GM18498 (cell line): ENCODE data around the gene PCGF3.
"Not testable (repeated sequence)": the region's sequence is repeated elsewhere in the genome, so short reads cannot be mapped to it uniquely, and the experiment has no call there.

ENCODE experiments used
- ATAC-seq: cut with Tn5 transposase; IDR thresholded peaks from one replicate; pipeline ENCODE4 v1.9.1; 2021; ENCODE audit warnings: mild to moderate bottlenecking, moderate library complexity; ENCODE audit not compliant: unreplicated experiment

PCGF3 gene

DNA sequence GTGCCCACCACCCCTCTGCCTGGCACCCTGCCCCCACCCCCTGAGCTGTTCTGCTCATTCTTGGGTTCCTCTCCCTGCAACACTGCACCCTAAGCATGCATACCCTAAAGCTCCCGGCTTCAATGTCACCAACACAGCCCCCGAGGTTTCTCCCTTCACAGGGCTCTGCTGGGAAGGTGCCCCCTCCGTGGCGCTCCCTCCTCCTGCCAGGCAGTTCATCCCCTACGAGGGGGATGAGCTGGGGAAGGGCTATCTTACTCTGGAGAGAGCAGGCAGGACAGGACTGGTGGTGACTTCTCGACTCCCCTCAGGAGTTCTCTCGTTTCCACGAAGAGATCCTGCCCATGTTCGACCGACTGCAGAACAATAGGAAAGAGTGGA lies 38.1 kb upstream of the PCGF3 start:
- no peak for ATAC-seq

DNA sequence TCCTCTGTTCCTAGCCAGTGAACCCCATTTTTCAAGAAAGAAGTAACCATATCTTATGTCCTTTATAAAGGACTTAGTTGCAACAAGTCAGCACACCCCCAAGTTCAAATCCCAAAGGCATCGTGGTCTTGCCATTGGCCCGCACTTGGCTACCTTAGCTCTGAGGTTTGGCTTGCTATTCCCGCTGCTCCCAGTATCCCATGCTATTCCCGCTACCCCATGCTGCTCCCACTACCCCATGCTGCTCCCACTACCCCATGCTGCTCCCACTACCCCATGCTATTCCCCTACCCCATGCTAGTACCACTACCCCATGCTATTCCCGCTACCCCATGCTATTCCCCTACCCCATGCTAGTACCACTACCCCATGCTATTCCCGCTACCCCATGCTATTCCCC lies 37.4 kb upstream of the PCGF3 start:
- ATAC-seq, result not testable (repeated sequence)

DNA sequence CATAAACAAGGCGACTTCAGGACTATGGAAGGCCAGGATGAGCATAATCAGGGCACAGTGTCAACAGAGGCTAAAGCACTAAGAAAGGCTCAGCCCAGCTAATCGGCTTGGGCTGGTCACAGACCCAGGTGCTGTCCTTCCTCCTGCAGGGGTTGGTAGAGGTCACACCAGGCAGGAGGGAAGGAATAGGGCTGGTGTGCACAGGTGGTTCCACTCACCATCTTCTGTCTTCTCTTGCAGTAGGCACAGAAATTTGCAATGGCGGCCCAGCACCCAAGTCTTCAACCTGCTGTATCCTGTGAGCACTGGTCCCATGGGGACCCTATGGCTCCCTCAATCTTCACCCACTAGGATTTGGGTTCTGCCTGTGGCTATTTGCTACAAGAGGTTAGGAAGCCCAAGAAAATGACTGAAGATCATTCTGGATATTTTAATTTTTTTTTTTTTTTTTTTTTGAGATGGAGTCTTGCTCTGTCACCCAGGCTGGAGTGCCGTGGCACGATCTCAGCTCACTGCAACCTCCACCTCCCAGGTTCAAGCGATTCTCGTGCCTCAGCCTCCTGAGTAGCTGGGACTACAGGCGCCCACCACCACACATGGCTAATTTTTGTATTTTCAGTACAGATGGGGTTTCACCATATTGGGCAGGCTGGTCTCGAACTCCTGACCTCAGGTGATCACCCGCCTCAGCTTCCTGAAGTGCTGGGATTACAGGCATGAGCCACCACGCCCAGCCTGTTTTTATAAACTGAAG lies 35.6 kb upstream of the PCGF3 start:
- not testable (repeated sequence) for ATAC-seq

DNA sequence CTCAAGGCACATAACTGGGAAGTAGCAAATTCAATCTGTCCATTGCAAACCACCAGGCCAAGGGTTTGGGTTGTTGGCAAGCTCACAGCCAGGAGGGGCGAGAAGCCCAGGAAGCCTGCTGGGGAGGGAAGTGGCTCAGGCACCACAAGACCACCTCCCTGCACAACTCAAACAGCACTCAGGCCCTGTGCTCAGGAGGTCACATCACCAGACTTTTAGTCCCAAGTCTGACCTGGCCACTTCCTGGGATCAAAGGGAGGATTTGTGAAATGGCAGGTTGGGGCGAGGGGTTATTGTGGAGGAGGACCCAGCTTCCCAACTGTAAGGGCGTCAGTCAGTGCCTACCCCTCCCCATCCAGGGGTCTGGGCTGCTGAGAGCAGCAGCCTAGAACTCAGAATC lies 33.9 kb upstream of the PCGF3 start:
- ATAC-seq, result no peak

DNA sequence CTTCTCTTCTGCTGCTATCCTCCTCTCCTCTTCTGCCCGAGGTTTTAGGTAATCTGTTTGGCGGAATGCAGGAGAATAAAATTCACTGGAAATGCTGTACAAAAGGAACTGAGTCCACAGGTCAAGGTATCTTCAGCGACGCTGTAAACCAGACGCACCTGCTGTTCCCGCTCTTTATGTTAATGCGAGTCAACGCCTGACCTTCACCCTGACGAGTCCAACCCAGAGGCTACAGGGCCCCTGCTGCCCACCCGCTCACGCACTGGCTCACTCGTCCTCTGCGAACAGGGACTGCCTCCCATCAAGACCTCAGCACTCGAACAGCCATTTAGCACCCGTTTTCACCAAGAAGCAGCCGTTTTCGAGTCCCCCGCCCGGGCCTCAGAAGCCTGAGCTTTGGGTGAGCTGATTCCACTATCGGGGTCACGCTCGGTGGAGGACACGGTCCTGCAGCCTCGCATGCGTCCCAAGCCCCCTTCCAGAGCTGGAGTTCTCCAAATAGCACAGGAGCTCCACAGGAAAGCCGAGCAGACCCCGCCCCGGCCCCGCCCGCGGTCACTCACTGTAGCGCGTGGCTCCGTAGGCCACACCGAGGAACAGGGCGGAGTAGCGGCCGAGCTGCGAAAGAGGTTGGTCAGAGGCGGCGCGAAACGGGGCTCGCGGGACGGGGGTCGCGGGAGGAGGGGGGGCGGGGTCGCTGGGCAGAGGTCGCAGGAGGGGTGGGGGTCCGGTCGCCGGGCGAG lies 32.1 kb upstream of the PCGF3 start:
- ATAC-seq, result no peak

DNA sequence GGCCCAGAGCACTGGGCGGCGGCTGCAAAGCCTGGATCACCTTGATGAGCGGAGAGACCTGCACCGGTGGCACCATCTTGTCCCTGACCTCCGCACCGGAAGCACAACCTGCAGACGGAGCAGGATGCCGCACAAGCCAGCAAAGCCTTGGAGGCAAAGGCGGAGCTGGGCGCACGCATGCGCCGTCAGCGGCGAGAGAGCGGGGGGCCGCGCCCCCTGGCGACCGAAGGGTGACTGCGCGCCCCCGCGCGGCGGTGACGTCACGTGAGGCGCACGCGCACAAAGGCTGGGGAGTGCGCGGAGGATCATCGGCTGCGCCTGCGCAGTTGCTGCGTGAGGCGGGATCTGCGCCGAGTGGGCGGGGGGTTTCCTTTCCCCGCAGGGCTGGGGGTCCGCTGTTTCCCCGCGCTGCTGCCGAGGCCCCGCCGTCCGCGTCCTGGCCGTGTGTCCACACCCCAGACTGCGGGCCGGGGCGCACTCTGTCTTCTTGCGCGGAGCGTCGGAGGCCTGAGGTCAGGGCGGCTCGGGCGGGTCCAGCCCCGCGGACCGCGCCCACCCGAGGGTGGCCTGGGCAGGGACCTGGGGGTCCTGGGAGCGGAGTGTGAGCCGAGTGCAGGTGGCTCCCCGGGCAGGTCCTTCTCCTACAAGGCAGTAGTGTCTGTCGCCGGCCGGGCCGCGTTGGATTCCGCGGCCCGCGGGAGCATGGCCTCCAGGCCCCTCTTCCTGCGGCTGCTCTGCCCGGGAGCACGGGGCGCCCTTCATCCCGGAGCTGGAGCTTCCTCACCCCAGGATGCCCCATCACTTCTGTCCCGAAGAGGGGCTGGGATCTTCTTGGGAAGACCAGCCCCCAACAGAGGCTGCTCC lies 31.2 kb upstream of the PCGF3 start, which contains the start of the genes ATP5ME and MYL5:
Gene ATP5ME, minus strand, starts transcription at position 105 of the 864 bp plus-strand sequence. Its CDS starts 29 bp downstream, at position 76.
Gene MYL5, plus strand, starts transcription at position 371 of the 864 bp plus-strand sequence. CDS start 3,485 bp downstream, outside the sequence.
- peak; percentile 87 for ATAC-seq

DNA sequence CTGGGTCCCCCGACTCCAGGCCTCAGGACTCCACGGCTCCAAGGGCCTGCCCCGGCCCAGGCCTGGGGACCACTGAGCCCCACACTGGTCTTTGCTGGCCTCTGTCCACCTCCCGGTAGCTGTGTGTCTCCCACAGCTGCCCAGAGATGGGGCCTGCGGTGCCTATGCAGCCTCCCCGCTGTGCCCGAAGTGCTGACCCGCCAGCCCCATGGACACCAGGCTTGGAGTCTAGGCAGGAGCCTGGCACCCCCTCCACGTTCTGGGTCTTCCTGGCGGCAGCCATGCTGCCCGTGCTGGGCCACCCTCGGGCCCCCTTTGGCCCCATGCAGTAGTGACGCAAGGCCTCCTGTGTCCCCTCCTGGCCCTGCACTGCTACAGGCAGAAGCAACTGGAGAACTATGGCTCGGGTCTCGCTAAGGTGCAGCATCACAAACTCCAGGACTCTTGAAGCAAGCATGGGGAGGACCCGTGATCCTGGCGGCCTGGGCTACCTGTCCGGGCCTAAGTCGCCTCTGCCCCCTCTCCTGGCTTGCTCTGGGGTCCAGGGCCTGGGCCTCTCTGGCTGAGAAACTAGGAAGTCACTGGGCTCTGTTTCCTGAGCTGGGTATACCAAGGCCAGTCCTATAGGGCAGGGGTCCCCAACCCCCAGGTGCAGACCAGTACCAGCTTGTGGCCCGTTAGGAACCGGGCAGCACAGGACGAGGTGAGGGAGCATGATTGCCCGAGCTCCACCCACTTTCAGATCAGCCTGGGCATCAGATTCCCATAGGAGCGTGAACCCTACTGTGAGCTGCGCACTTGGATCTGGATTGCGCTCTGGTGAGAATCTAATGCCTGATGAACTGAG lies 30.4 kb upstream of the PCGF3 start:
- peak; percentile 14 for ATAC-seq

DNA sequence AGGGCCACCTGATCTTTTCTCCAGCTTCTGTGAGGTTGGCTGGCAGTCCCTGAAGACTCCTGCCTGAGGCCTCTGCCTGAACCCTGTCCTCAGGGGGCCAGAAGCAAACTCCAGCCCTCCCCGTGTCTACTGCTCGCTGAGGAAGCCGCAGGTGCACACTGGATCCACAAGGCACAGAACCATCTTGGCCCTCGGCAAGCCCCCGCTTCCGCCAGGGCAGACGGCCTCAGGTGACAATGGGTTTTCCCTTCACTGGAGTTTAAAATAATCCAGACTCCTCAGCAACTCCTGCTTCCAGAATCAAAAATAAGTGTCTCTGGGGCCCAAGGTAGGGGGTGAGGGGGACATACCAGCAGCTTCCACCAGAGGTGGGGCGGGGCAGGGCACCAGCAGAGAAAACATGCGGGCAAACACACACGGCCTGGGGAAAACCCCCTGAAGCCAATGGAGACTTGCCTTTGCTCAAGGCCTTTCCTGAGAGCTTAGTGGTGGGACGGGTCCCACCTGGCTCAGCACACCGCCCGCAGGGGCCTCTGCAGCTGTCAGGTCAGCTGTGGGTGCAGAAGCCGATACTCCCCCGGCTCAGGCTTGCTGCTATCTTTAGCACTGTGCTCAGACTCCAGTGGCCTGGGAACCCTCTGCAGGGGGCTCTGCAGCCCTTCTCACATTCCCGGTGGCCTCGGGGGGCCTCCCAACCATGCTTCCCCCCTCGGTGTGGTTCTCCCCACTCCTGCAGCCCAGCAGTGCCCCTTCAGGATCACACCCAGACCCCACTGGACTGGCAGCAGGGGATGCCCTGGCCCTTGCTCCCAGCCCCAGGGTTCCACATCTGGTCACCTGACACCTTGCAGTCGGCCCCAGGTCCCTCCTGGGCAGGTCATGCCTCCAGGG lies 29.4 kb upstream of the PCGF3 start:
- ATAC-seq, result no peak

DNA sequence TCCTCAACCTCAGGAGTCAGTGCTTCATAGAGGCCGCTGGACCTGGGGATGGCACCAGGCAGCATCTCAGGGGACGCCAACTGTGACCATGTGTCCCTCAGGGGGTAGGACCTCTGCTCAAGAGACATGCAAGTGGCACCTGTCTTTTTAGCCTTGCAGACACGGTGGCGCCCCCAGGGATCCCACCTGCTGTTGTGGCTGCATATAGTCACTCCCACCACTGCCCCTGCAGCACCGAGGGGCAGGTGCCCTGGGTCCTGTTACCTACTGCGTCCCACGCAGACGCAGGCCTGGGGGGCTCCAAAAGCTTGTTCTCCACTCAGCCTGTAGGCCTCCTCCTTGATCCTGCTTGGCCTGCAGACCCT lies 28.8 kb upstream of the PCGF3 start:
- no peak for ATAC-seq

DNA sequence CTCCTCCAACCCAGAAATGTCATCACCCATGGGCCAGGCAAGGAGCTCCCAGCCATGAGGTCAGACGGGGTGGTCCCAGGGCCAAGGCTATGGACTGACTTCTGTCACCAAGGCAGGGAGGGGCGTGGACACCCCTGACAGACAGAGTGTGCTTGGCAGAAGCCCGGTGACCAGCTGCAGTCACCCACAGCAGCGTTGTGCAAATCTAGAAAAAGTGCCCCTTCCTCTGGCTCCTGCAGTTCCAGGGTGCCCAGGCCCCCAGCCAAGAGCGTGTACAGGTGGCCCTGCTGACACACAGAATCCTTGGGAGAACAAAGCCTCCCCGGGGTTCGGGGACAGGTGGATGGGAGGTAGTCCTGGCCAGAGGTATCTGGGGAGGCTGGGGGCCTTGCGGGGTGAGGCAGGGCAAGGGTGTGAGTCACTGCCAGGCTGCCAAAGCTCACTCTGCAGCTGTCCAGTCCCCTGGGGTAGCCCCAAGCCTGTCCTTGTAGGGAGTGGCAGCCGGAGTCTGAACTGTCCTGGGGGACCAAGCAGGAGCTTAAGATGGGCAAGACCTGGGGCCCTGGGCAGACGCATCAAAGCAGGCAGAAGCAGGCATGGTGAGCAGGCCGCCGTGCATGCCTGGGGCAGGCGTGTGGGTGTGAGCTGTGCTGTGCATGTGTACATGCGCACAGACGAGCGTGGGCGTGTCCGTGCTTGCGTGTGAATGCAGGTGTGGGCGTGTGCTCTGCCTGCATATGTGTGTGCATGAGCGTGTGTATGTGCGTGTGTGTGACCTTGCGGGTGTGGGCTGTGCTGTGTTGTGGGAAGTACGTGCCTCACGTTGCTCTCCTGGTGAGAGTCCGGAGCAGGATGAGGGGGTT lies 28.0 kb upstream of the PCGF3 start:
- no peak for ATAC-seq

DNA sequence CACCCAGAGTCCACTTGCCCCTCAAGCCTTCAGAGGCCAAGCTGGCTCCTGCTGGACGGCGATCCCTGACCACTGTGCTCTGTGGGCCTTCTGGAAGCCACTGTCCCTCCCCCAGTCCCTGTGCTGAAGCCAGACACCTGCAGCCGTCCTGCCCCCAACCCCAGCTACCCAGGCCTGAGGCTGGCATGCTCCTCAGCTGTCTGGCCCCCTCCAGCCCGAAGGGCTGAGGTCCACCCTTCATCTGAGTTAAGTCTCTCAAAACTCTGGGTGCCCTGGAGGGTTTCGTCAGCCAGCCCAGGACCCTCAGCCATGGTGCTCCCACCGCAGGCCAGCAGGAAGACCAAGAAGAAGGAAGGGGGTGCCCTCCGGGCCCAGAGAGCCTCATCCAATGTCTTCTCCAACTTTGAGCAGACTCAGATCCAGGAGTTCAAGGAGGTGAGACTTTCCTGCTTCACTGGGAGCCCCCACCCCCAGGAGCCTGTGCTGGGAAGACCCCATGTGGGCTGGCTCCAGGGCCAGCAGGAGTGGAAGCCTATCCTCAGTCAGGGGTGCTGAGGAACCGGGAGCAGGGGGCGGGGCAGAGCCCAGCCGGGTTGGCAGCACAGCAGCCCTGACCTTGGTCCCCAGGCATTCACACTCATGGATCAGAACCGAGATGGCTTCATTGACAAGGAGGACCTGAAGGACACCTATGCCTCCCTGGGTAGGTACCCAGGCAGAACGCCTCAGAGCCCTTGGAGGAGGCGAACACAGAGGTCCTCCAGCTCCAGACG lies 27.1 kb upstream of the PCGF3 start:
- no peak for ATAC-seq

DNA sequence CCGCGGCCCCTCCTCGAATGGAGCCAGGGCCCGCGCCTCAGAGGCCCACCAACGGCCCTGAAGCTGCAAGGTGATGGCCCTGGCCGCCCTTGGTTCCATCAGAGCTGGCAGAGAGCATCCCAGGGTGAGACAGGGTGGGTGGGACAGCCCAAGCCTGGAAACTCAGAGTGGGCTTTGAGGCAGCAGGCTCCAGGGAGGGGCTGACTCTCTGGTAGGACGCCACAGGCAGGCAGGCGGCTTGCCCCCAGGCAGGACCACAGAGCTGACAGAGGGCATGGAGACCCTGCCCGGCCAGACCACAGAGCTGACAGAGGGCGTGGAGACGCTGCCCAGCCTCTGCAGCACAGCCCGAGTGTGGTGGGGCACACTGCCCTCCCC lies 26.5 kb upstream of the PCGF3 start:
- no peak for ATAC-seq

DNA sequence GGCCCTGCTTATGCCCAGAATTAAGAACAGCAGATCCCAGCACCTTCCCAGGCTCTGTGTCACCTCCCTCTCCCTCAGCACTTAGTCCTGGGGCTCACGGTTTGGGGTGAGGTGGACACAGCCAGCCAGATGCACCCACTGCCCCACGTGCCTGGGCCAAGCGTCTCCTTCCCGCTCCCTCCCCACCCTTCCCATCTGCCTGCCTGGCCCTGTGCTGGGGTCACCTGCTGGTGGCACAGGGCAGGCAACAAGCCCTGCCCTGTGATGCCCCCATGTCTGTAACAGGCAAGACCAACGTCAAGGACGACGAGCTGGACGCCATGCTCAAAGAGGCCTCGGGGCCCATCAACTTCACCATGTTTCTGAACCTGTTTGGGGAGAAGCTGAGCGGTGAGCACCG lies 26.0 kb upstream of the PCGF3 start:
- ATAC-seq, result no peak

DNA sequence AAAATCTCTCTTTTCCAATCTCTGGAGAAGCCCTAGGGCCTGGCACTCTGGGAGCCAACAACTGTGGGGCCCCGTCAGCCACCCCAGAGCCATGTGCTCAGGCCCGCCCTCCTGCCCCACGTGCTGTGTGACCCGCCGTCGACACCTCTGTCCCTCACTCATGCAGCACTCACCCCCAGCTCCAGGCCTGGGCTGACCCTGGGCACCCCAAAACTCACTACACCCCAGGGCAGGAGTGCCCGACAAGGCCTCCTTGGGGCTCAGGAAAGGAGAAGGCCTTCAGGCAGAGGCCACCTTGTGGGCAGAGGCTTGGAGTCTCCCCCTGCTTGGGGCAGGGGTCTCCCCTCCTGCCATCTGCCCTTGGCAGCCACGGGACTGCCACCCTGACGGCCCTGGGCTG lies 25.5 kb upstream of the PCGF3 start:
- no peak for ATAC-seq

DNA sequence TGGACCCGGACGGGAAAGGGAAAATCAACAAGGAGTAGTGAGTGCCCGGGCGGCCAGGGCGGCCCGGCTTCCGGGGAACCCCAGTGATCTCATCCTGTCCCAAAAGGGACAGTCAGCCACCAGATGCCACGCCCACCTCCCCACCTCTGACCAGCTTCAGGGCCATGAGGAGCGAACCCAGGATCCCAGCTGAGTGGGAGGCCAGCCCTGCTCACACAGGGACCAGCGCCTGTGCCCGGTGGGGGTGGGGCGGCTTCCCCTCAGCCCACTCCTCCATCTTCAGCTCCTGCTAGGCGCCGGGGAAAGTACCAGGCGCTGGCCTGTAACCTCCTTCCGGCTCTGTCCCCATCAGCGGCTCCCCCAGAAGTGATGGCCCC lies 25.1 kb upstream of the PCGF3 start:
- no peak for ATAC-seq

DNA sequence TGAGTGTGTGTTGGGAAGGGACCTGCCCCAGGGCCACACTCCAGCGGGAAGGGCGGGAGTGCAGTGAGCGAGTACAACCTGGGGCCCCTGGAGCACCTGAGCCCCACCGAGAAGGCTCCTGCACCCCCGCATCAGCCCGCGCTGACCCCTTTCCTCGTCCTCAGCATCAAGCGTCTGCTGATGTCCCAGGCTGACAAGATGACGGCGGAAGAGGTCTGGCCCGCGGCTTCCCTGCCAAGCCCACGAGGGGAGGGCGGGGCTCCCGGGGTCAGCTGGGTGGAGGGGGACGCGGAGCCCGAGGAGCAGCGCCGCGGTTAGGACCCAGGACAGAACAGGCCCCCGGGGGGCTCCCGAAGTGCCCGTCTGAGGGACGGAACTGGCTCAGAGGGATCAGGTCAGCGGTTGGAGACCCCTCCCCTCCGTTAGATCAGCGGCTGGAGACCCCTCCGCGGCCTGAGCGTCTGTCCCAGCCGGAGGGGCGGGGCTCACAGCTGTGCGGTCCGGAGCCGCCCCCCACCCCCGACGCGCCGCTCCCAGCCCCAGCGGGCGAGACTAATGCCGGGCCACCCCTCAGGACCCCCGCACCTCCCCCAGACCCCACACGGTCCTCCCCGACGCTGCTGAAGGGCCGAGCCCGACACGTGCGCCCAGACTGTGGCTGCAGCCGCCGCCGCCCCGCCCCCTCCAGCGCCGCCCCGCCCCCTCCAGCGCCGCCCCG lies 24.5 kb upstream of the PCGF3 start:
- no peak for ATAC-seq

DNA sequence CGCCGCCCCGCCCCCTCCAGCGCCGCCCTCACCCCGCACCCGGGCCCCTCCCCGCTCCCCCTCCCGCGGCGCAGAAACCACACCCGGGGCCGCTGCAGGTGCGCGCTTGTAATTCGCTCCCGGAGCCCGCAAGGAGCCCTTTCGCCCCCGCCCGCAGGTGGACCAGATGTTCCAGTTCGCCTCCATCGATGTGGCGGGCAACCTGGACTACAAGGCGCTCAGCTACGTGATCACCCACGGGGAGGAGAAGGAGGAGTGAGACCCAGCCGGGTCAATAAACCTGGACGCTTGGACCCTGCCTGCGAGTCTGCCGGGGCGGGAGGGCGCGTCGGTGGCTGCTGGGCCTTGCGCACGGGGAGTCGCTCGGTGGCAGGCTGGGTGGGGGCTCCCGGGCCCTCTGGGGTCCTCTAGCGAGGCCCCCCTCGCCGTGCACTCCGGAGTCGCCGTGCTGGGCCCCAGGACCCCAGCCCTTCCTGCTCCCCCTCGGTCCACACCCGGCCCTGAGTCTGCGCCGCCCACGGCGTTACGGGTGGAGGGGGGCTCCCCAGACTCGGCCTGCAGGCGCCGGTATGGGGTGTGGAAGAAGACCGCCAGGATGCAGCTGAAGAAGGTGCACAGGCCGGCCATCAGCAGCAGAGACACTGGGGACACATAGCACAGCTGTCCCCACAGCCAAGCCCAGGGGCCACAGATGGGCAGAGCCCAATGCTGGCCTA lies 23.7 kb upstream of the PCGF3 start:
- no peak for ATAC-seq
